ENCODE results near the gene GALNTL6. TPM values are rescaled to one million over a fixed set of nuclear protein-coding genes. Genes with fewer than 3 reads are reported as not detected.

Gene GALNTL6
- total RNA-seq, 1 donor = not detected

DNA sequence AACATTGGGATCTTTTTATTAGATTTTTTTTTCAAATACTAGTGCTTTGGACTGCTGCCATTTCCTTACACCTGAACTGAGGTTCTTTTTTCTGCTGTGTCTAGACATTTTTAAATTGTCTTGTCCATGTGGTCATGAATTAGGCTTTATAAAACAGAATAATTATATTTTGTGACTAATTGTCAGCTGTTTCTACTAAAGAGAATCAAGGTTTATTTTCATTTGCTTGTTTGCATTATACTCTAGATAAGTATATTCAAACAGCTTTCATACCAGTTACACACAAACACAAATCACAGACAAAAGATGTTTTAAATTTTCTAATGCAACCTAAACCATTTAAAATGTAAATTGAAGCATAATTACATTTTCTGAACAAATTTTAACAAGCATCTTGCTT is 194.7 kb downstream of the GALNTL6 start:
- TF ChIP-seq, protein P1, sequence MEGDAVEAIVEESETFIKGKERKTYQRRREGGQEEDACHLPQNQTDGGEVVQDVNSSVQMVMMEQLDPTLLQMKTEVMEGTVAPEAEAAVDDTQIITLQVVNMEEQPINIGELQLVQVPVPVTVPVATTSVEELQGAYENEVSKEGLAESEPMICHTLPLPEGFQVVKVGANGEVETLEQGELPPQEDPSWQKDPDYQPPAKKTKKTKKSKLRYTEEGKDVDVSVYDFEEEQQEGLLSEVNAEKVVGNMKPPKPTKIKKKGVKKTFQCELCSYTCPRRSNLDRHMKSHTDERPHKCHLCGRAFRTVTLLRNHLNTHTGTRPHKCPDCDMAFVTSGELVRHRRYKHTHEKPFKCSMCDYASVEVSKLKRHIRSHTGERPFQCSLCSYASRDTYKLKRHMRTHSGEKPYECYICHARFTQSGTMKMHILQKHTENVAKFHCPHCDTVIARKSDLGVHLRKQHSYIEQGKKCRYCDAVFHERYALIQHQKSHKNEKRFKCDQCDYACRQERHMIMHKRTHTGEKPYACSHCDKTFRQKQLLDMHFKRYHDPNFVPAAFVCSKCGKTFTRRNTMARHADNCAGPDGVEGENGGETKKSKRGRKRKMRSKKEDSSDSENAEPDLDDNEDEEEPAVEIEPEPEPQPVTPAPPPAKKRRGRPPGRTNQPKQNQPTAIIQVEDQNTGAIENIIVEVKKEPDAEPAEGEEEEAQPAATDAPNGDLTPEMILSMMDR (IDR thresholded peaks at IDR 0.05; ENCODE audit: insufficient read depth, low read length) = no peak
- no peak overlapping the region for H3K4me3 ChIP-seq (ENCODE audit: low read depth, low read length)

DNA sequence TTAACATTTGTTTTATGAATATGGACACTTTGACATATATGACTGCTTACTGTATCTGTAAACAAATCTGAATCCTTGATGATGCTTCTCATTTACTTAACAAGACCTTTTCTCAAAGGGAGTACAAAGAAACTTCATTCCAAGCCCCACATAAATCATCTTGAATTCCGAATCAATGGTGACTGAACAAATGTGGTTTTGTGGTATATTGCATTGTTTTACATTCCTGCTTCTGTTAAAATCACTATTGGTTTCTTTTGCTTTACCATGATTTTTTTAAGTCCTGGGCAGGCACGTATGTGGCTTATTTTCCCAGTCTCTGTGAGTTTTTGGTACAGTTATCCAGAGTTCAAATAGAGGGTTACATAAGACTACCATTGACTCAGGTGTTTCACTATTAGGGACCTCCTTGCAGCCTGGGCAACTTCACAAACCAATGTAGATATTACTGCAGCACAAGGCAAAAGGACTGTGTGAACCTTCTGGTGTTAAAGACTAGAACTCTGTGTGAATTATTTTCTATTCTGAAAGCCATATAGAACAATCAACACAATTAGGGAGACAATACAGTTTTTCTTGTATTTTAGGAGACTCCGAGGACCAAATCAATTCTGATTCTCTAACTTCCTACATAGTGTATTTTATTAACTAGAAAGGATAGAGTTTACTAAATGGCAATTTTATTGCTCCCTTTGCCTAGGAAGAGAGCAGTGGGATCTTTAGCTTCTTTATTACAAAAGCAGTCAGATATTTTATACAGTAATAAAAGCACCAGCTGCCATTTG is 196.4 kb downstream of the GALNTL6 start:
- no peak for DNase-seq (ENCODE audit: low read depth)
- H3K4me3 ChIP-seq (ENCODE audit: low read depth, low read length) = no peak overlapping the region
- TF ChIP-seq, protein P1 (IDR thresholded peaks at IDR 0.05; ENCODE audit: insufficient read depth, low read length) = no peak

More for the DNA sequence above, 194.7 kb downstream of the GALNTL6 start:
- no peak for DNase-seq (ENCODE audit: low read depth)

DNA sequence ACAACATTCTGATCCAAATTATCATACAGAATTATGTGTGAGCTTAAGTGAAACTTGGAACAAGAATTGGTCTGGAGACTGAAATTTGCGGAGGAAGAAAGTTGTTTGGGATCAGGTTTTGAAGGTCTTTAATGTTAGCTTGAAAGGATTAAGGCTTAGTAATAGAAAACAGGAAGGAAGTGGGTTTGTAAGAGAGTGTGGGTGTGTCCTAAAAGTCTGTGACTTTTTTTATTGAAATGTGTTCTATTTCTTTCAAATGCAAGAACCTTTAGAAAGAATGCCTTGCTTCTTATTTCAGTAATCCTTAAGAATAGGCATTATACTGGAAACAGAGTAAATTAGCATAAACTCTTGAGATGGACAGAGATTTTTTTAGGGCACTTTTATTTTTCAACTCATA is 198.0 kb downstream of the GALNTL6 start:
- no peak overlapping the region for H3K4me3 ChIP-seq (ENCODE audit: low read depth, low read length)
- DNase-seq (ENCODE audit: low read depth) = no peak
- TF ChIP-seq, protein P1 (IDR thresholded peaks at IDR 0.05; ENCODE audit: insufficient read depth, low read length) = no peak

DNA sequence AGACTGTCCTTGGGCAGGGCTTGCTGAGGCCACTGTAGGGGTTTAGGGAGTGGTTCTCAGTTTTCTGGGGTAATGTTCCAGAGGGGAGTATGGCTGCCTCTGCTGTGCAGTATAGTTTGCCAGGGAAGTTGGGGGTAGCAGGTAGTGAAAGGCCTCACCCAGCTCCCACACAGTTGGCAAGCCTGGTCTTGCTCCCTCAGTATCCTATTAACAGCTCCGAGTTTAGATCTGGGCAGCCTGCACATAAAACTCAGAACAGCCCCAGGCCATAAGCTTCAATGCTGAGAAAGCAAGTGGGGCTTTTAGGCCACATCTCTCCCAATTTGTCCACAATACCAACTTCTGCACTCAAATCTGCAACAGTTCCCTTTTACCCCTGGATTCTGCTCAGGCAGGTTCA is 205.2 kb downstream of the GALNTL6 start:
- TF ChIP-seq, protein P1 (IDR thresholded peaks at IDR 0.05; ENCODE audit: insufficient read depth, low read length) = no peak
- no peak overlapping the region for H3K4me3 ChIP-seq (ENCODE audit: low read depth, low read length)
- DNase-seq (ENCODE audit: low read depth) = no peak

DNA sequence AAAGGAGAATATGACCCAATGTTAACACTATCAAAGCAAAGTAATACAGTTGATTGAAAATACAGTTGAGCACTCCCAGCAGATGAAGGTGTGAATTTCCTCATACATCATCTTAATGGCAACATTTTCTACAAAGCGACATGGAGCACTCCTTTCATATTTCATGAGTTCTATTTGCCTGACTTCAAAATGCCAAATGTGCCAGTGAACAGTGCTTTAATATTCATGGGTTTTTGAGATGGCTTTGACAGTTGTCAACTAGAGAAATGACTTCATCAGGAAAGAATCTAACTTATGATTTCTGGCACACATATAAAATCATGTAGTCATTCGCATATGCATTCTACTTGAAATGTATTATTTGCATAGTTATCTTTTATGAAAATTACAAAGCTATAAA is 222.4 kb downstream of the GALNTL6 start:
- no peak overlapping the region for H3K4me3 ChIP-seq (ENCODE audit: low read depth, low read length)
- DNase-seq (ENCODE audit: low read depth) = no peak
- TF ChIP-seq, protein P1 (IDR thresholded peaks at IDR 0.05; ENCODE audit: insufficient read depth, low read length) = no peak

DNA sequence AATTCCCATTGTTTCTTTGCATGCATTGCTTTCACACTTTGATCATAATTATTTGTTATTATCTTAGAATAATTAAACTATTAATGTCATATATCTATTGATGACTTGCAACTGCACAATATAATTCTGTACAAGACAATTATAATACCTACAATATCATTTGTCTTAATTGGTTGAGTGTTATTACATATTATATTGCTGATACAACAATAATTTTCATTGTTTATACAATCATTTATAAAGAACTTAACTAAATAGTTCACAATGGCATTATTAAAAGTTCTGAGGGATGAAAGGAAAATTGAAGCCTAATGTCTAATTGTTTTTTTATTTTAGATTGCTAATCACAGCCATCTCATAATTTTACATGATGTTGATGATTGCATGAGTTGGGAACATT is 227.6 kb downstream of the GALNTL6 start:
- DNase-seq (ENCODE audit: low read depth) = no peak
- TF ChIP-seq, protein P1 (IDR thresholded peaks at IDR 0.05; ENCODE audit: insufficient read depth, low read length) = no peak
- H3K4me3 ChIP-seq (ENCODE audit: low read depth, low read length) = no peak overlapping the region

DNA sequence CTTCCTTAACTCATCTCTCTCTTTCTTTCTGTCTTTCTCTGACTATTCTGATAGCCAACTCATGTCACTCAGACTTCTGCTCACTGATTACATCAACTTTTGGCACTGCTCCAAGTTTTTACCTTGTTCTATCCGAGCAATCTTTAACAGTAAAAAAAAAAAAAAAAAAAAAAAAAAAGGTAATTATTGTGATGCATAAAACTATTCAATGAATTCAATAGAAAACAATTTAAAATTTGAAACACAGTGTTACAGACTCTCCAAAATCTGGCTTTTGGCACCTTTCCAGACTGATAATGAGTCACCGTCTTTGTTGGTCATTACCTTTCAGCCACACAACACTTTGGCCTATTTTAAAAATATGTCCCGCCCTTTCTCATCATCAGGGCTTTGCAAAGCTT is 229.5 kb downstream of the GALNTL6 start:
- no peak overlapping the region for H3K4me3 ChIP-seq (ENCODE audit: low read depth, low read length)
- DNase-seq (ENCODE audit: low read depth) = no peak
- TF ChIP-seq, protein P1 (IDR thresholded peaks at IDR 0.05; ENCODE audit: insufficient read depth, low read length) = no peak
